ENCODE measurements around the gene CAPN15.

DNA sequence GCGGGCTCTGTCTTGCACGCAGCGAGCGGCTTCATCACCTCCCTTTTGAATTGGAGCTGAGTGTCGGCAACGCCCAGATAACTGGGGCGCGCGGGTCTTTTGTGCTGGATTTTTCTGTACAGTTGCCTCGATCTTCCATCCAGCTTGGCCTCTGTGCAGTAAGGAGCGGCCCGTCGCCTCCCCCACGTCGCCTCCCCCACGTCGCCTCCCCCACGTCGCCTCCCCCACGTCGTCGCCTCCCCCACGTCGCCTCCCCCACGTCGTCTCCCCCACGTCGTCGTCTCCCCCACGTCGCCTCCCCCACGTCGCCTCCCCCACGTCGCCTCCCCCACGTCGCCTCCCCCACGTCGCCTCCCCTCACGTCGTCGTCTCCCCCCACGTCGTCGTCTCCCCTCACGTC lies 17.0 kb downstream of the CAPN15 start:
- TF ChIP-seq, protein P1, sequence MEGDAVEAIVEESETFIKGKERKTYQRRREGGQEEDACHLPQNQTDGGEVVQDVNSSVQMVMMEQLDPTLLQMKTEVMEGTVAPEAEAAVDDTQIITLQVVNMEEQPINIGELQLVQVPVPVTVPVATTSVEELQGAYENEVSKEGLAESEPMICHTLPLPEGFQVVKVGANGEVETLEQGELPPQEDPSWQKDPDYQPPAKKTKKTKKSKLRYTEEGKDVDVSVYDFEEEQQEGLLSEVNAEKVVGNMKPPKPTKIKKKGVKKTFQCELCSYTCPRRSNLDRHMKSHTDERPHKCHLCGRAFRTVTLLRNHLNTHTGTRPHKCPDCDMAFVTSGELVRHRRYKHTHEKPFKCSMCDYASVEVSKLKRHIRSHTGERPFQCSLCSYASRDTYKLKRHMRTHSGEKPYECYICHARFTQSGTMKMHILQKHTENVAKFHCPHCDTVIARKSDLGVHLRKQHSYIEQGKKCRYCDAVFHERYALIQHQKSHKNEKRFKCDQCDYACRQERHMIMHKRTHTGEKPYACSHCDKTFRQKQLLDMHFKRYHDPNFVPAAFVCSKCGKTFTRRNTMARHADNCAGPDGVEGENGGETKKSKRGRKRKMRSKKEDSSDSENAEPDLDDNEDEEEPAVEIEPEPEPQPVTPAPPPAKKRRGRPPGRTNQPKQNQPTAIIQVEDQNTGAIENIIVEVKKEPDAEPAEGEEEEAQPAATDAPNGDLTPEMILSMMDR (conservative IDR thresholded peaks at IDR 0.05; ENCODE audit: low read depth, low read length), result no peak
- TF ChIP-seq EZH2 (IDR thresholded peaks at IDR 0.05; ENCODE audit: low read length, unreplicated experiment), result no peak
- no peak for TF ChIP-seq EZH2phosphoT487 (IDR thresholded peaks at IDR 0.05; ENCODE audit: borderline replicate concordance, low read length)

All from PC-3 (cell line).